B cell (primary cell): ENCODE measurements around the gene SSBP2. TPM values are rescaled to one million over a fixed set of nuclear protein-coding genes. Genes with fewer than 3 reads are reported as not detected.

Source experiments
- ATAC-seq: fragments of 200-7000 bp; cut with Tn5 transposase; one replicate; pipeline ENCODE4 v1.10.0; 2021; ENCODE audit warnings: low read depth, mild to moderate bottlenecking, moderate number of reproducible peaks, moderate library complexity
- CTCF ChIA-PET: fragments of 350-600 bp; sonication (Branson Sonifier 250); formaldehyde crosslinking; loops from one replicate; lab custom pipeline; 2021; ENCODE audit warnings: antibody characterized with exemption, inconsistent platforms; lab: Charles Lee
- POLR2A ChIA-PET: fragments of 350-600 bp; sonication (Branson Sonifier 250); formaldehyde crosslinking; loops from one replicate; lab custom pipeline; 2021; ENCODE audit warnings: antibody characterized with exemption; lab: Charles Lee
- DNase-seq: peaks from one replicate; pipeline ENCODE4 v3.0.0; 2013
- H2AFZ ChIP-seq: 2 replicates; pipeline ENCODE4 v1.6.1; 2012; ENCODE audit warnings: mild to moderate bottlenecking, low read depth, low read length; ENCODE audit not compliant: insufficient read depth, poor library complexity, severe bottlenecking
- H3K27ac ChIP-seq, 2 donors: 1 replicate in 1 of 2; 2 replicates in 1 of 2; pipeline ENCODE4 v1.5.1; 2012 to 2013; ENCODE audit warnings: low read length in 2 of 2, mild to moderate bottlenecking in 2 of 2, moderate library complexity in 1 of 2
- H3K27me3 ChIP-seq, 4 experiments: fragments of 200-600 bp in 1 of 4; sonication (generic) in 1 of 4; replicated peaks in 1 of 4; 1 replicate in 2 of 4; 2 replicates in 2 of 4; pipeline versions ENCODE4 v1.6.1 to v1.7.0; 2013 to 2016; ENCODE audit warnings: low read length in 3 of 4, mild to moderate bottlenecking in 2 of 4, mixed read lengths in 1 of 4, moderate library complexity in 1 of 4; ENCODE audit not compliant: insufficient read depth in 4 of 4, control insufficient read depth in 3 of 4; ENCODE audit errors: control extremely low read depth in 1 of 4
- H3K36me3 ChIP-seq, 2 experiments: replicated peaks in 1 of 2; 1 replicate in 1 of 2; 2 replicates in 1 of 2; pipeline versions ENCODE4 v1.6.1 to v1.7.1; 2013; ENCODE audit warnings: low read length in 1 of 2; ENCODE audit not compliant: insufficient read depth in 2 of 2, control insufficient read depth in 1 of 2; ENCODE audit errors: control extremely low read depth in 1 of 2, extremely low read depth in 1 of 2
- H3K4me1 ChIP-seq, 2 donors: fragments of 200-600 bp in 1 of 2; sonication (generic) in 1 of 2; 1 replicate in 1 of 2; 2 replicates in 1 of 2; pipeline versions ENCODE4 v1.5.1 to v1.6.1; 2013 to 2017; ENCODE audit warnings: low read length in 2 of 2; ENCODE audit not compliant: control insufficient read depth in 2 of 2, insufficient read depth in 2 of 2
- H3K4me2 ChIP-seq: replicated peaks from 2 replicates; pipeline ENCODE3; 2012; ENCODE audit warnings: mild to moderate bottlenecking, low read depth, low read length; ENCODE audit not compliant: poor library complexity, severe bottlenecking
- H3K4me3 ChIP-seq, 5 experiments: fragments of 200-600 bp in 1 of 5; sonication (generic) in 1 of 5; 1 replicate in 3 of 5; 2 replicates in 2 of 5; pipeline versions ENCODE4 v1.5.1 to v1.7.0; 2011 to 2016; ENCODE audit warnings: low read length in 4 of 5, mild to moderate bottlenecking in 4 of 5, low read depth in 2 of 5, control low read depth in 1 of 5, moderate library complexity in 1 of 5; ENCODE audit not compliant: insufficient read depth in 1 of 5; ENCODE audit errors: control extremely low read depth in 1 of 5, extremely low read depth in 1 of 5
- H3K79me2 ChIP-seq: fragments of 200-600 bp; sonication (generic); one replicate; pipeline ENCODE4 v1.6.0; 2016; ENCODE audit warnings: low read length; ENCODE audit not compliant: control insufficient read depth, insufficient read depth
- H3K9ac ChIP-seq: fragments of 200-600 bp; sonication (generic); 2 replicates; pipeline ENCODE4 v1.6.1; 2017; ENCODE audit warnings: mild to moderate bottlenecking, low read length, moderate library complexity
- H3K9me3 ChIP-seq, 3 donors: one replicate each; pipeline versions ENCODE4 v1.6.1 to v1.7.1; 2013; ENCODE audit warnings: low read length in 2 of 3; ENCODE audit not compliant: control insufficient read depth in 2 of 3, insufficient read depth in 1 of 3; ENCODE audit errors: control extremely low read depth in 1 of 3
- H4K20me1 ChIP-seq: 2 replicates; pipeline ENCODE4 v1.6.0; 2012; ENCODE audit warnings: mild to moderate bottlenecking, low read length; ENCODE audit not compliant: insufficient read depth, control insufficient read depth, poor library complexity, severe bottlenecking
- H3K27ac Mint-ChIP-seq: one replicate; pipeline ENCODE4 v1.8.0; 2021; ENCODE audit warnings: mixed read lengths
- H3K27me3 Mint-ChIP-seq: one replicate; pipeline ENCODE4 v1.8.0; 2021; ENCODE audit warnings: mixed read lengths
- H3K4me1 Mint-ChIP-seq: one replicate; pipeline ENCODE4 v1.8.0; 2021; ENCODE audit warnings: mixed read lengths
- H3K4me3 Mint-ChIP-seq: one replicate; pipeline ENCODE4 v1.8.0; 2021; ENCODE audit warnings: mixed read lengths
- H3K9me3 Mint-ChIP-seq: one replicate; pipeline ENCODE4 v1.8.0; 2022; ENCODE audit warnings: mixed read lengths; ENCODE audit not compliant: insufficient read depth
- EZH2 ChIP-seq: IDR thresholded peaks from 2 replicates; pipeline ENCODE4 v1.6.1; 2012; ENCODE audit warnings: borderline replicate concordance, low read depth, mild to moderate bottlenecking, moderate library complexity, low read length; ENCODE audit not compliant: insufficient read depth, poor library complexity, severe bottlenecking
- WGBS: methylation state at CpG from one replicate; pipeline ENCODE4 v1.1.5; 2013; ENCODE audit warnings: missing lambda C conversion rate; ENCODE audit not compliant: insufficient coverage; 5-methylcytosine and 5-hydroxymethylcytosine counted together
- intact Hi-C: fragments of 100-400 bp; cut with micrococcal nuclease; formaldehyde crosslinking; loops from one replicate; pipeline ENCODE4 v1.10.0; 2022
- polyA plus RNA-seq: library from polyadenylated mRNA; depleted of rRNA; stranded (reverse); fragments of >200 nt; gene quantifications from 2 replicates; pipeline ENCODE4 v1.2.3, GENCODE V29; 2012
- total RNA-seq, 2 donors: library from RNA; stranded (reverse); fragments of 120-200 nt in 1 of 2; gene quantifications; 1 replicate in 1 of 2; 2 replicates in 1 of 2; pipeline versions ENCODE4 v1.2.3 to v1.2.4, GENCODE V29; 2013 to 2022
- TF ChIP-seq, protein P1 (sequence below): fragments of 200-600 bp; IDR thresholded peaks from one replicate; pipeline ENCODE4 v1.8.0; 2022; ENCODE audit warnings: antibody characterized with exemption, mild to moderate bottlenecking

The SSBP2 gene
- total and polyA plus RNA-seq, 2 donors (not counting 1 experiment from before 2014, with no cell fraction given), result 40.9 to 49.6 TPM

DNA sequence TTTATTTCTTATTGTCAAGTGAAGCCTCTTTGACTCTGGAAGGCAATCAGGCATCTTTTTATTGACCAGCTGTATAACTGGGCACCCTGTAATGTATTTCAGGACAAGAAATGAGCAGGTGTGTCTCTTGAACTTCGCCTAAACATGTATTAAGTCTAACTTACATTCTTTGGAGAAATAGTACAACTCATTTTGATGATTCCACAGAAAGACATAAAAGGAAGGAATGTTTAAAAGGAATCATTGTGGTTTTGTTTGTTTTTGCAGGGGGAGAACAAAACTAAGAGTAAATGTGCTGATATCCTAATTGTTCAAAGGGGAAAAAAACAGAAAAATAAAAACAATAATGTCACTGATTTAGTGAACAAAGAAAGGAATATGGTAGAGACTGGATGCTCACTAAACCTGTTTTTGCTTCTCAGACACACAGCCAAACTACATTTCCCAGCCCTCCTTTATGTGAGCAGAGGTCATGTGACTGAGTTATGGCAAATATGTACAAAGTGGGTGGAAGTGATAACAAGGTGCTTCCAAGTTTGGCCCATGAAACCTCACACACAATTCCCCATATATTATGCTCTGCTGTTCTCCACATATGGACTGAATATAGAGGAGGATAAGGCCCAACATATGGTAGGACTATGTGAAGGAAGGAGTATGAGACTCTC is 206.4 kb downstream of the SSBP2 start:
- Histone ChIP-seq H3K36me3 (peaks cover 0 to 6% of the 10 kb centered on the region in 2 experiments), H3K9me3 (peaks cover 0 to 11% (median 4%) of the 10 kb centered on the region in 3 donors), H3K79me2 (peaks cover 10% of the 10 kb centered on the region), H3K27ac (no peak overlapping the region), H2AFZ (no peak overlapping the region), H3K4me3 (no peak overlapping the region), H3K4me1 (no peaks in the 10 kb centered on the region), H3K9ac (no peak overlapping the region), H3K27me3 (no peaks in the 10 kb centered on the region), H3K4me2 (no peak overlapping the region), H4K20me1 (no peaks in the 10 kb centered on the region)
- no peak for TF ChIP-seq EZH2
- TF ChIP-seq, protein P1, sequence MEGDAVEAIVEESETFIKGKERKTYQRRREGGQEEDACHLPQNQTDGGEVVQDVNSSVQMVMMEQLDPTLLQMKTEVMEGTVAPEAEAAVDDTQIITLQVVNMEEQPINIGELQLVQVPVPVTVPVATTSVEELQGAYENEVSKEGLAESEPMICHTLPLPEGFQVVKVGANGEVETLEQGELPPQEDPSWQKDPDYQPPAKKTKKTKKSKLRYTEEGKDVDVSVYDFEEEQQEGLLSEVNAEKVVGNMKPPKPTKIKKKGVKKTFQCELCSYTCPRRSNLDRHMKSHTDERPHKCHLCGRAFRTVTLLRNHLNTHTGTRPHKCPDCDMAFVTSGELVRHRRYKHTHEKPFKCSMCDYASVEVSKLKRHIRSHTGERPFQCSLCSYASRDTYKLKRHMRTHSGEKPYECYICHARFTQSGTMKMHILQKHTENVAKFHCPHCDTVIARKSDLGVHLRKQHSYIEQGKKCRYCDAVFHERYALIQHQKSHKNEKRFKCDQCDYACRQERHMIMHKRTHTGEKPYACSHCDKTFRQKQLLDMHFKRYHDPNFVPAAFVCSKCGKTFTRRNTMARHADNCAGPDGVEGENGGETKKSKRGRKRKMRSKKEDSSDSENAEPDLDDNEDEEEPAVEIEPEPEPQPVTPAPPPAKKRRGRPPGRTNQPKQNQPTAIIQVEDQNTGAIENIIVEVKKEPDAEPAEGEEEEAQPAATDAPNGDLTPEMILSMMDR, result no peak
- Mint-ChIP-seq H3K4me1 (peaks cover 4% of the 10 kb centered on the region), H3K4me3 (no peak overlapping the region), H3K27me3 (no peaks in the 10 kb centered on the region), H3K27ac (no peak overlapping the region), H3K9me3 (peaks cover 5% of the 10 kb centered on the region)
- intact Hi-C loops, result no loop called here
- ATAC-seq (no peak), DNase-seq (no peak)
- no CpG with 5 or more reads among the region's 1 CpG for WGBS
- CTCF ChIA-PET, result no interaction called here
- POLR2A ChIA-PET, result no interaction called here

DNA sequence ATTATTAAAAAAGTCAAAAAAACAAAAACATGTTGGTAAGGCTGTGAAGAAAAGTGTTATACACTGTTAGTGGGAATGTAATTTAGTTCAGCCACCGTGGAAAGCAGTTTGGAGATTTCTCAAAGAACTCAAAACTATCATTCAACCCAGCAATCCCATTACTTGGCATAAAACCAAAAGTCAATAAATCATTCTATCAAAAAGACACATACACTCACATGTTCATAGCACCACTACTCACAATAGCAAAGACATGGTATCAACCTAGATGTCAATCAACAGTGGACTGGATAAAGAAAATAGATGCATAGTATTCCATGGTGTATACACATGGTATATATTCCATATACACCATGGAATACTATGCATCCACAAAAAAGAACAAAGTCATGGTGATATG is 208.7 kb downstream of the SSBP2 start:
- TF ChIP-seq EZH2, result no peak
- intact Hi-C loops, result no loop called here
- Mint-ChIP-seq H3K4me1 (peaks cover 18% of the 10 kb centered on the region), H3K27me3 (no peaks in the 10 kb centered on the region), H3K9me3 (peaks cover 5% of the 10 kb centered on the region), H3K4me3 (no peak overlapping the region), H3K27ac (no peak overlapping the region)
- Histone ChIP-seq H3K9ac (no peak overlapping the region), H2AFZ (no peak overlapping the region), H3K36me3 (peaks cover 0 to 3% of the 10 kb centered on the region in 2 experiments), H3K4me3 (no peak overlapping the region), H3K27ac (no peak overlapping the region), H3K27me3 (no peaks in the 10 kb centered on the region), H3K4me2 (no peak overlapping the region), H3K9me3 (peaks cover 0 to 11% (median 4%) of the 10 kb centered on the region in 3 donors), H4K20me1 (no peaks in the 10 kb centered on the region), H3K4me1 (no peaks in the 10 kb centered on the region), H3K79me2 (peaks cover 10% of the 10 kb centered on the region)
- ChIA-PET CTCF (no interaction called here), POLR2A (no interaction called here)
- ATAC-seq, result no peak
- no peak for DNase-seq
- WGBS, result no CpG with 5 or more reads among the region's 1 CpG
